Hematopoietic multipotent progenitor cell treated with erythropoietin and hydrocortisone succinate and interleukin-3 and kit ligand, for 6 days (in vitro differentiated cells): ENCODE data around the gene IMMT.
A peak's percentile ranks its signal among the peaks of the same experiment; 100 is the strongest.
"Not testable (repeated sequence)": the region's sequence is repeated elsewhere in the genome, so short reads cannot be mapped to it uniquely, and the experiment has no call there.

Experiments
- DNase-seq: peaks from one replicate; pipeline ENCODE4 v3.0.0-alpha.2; 2015

The IMMT gene

GRCh38 chr2:86195055-86195807 lies at the start of gene IMMT:
IMMT (minus strand) TSS chr2:86195462; CDS start chr2:86195382, 80 bp downstream.
- DNase-seq, result peak; percentile 98

GRCh38 chr2:86244781-86245180 lies 49.5 kb upstream of the IMMT start:
- DNase-seq, result not testable (repeated sequence)

GRCh38 chr2:86243950-86244733 lies 48.9 kb upstream of the IMMT start:
- DNase-seq, result peak; percentile 20

DNA sequence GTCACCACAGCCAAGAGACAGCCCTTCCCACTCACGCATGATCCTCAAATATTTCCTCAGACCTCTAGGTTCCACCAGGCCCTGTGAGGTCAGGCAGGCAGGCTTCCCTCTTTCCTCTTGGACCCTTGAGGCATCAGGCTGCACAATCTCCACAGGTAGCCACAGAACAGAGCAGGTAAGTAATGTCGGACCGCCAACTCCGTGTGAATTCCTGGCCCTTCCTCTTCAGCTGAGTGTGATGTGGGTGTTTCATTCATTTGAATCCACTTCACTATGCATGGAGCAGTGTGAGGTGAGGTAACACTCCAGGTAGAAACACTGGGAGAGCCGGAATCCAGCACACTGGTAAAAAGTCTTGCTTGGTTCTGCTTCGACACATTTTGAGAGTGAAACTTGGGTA lies 48.0 kb upstream of the IMMT start:
- DNase-seq, result no peak

DNA sequence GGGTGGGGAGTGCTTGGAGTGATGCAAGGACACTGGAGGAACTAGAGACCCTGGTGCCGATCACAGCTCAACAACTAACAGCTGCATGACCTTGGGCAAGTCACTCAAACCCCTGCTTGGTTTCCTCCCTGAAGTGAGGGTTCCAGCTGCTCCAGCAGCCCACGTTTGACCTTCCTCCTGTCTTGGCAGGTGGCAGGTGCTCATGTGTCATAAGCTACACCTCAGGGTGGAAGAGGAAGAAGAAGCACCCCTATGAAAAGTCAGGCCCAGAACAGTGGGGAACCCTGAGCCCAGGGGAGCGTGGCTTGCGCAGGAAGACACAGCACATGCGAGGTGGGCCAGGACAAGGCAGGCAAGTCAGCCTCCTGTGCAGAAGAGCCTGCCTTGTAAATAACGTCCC lies 46.3 kb upstream of the IMMT start:
- no peak for DNase-seq

GRCh38 chr2:86240251-86240650 lies 45.0 kb upstream of the IMMT start:
- DNase-seq, result no peak

DNA sequence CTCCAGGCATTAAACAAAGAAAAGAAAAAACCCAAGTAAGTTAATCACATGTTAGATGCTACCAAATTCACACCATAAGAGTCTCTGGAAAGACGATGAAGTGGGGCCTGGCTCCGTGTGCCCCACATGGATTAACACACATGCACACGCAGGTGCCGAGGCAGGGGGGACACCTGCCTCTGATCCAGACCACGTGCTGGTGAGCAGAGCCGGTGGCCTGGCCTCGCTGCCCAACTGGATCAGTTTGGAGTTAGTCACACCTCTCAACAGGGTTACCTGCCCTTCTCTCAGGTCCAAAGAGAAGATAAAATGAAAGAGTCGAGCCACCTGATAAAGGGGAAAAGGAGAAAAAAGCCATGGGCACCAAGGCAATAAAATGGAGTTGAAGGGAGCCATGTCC lies 44.5 kb upstream of the IMMT start:
- DNase-seq, result no peak

DNA sequence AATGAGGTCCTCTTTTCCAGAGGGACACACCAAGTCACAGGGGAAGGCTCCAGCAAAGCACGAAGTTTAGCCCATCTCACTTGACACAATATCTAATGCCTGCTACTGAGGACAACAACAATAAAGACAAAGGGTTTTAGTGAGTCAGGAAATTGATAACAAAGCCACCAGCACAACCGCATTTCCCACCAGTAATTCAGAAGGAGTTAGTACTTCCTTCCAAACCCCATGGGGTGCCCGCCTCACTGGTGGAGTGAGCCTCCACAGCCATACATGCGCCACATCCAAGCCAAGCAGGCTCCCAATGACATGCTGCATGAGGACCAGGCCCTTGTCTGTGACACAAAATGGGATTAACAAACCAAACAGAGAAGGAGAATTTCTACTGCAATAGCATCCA lies 44.1 kb upstream of the IMMT start:
- peak; percentile 35 for DNase-seq

GRCh38 chr2:86238354-86238753 lies 43.1 kb upstream of the IMMT start:
- DNase-seq, result no peak

- no peak for DNase-seq
These were observed 41.9 kb upstream of the IMMT start for GRCh38 chr2:86237172-86237571.

DNA sequence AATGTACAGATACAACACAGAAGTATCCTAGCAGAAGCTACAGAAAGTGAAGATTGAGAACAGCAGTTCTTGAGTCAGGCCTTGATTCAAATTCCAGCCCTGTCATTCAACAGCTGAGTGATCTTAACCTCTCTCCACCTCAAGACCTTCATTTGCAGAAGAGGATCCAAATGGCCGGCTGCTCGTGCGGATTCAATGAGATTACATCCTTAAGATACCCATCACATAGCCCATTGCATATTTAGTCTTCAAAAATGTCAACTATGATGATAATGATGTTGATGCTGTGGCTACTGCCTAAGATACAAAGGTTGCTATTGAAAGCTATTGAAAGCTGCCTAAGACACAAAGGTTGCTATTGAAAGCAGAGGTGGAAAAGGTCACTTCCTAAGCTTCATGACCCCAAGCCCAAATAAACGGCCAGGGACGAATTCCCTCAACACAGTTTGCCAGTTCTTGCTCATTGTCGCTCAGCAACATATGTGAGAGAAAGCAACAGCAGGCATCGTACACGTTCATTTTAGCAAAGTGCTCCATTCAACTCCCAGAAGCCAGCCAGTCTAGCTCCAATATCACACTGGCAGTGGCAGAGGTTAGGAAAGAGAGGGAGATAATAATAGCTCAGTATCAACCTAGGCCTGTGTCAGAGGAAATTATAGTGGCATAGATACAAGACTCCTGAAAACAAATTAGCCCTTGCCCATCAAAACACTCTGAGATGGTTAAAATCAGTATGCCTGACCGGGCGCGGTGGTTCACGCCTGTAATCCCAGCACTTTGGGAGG lies 40.1 kb upstream of the IMMT start:
- no peak for DNase-seq

DNA sequence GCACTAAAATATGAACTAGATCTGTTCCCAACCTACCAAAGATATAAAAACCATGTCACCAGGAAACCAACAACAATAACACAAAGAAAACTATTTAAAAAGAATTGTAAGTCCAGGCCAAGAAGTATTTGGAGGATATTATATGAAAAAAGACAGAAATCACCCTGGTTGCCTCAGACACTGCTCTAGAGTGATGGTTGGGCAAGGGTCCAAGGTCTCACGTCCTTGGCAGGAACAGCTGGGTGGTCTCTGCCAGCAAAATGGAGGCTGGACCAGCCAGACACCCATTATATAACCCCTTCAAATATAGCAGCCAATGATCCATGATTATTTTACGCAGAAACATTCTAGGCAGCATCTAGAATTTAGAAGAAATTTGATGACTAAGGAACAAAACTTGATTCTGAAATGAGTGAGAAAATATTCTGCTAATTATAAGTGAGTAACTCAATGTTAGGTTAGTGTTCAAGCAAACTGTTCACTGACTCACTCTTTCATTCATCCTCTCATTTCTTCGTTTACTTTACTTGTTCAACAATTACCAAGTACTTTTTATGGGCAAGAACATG lies 39.4 kb upstream of the IMMT start:
- DNase-seq, result no peak

- no peak for DNase-seq
These were observed 38.2 kb upstream of the IMMT start for GRCh38 chr2:86233436-86233835.

- DNase-seq, result no peak
These were observed 37.6 kb upstream of the IMMT start for GRCh38 chr2:86232910-86233309.

GRCh38 chr2:86232373-86232784 lies 37.1 kb upstream of the IMMT start:
- DNase-seq, result no peak

DNA sequence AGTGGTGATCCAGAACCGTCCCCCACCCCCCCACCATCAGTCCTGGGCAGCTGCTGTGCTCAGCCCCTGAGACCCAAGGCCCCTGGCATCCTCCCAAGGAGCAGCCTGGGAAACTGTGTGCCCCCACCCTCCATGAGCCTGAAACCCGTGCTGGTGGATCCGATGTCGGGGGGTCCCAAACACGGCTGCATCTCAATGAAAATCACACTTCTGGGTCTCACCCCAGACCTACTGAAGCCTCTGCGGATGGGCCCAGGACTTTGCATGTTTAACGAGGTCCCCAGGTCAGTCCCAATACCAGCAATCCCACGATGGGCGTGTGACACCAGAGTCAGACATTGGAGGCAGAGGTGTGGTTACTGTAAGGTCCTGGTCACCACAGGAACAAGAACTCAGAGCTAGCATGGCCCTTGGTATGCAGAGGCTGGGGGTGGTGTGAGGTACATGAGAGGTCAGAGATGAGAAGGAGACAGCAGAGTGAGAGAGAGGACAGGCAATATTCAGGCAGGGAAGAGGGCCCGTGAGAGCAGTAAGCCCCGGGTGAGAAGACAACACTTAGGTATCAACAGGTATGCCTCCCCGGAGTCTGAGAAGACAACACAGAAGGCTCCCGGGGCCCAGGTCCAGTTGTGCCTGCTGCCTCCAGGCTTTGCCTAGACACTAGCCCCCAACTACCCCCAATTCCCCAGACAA lies 36.6 kb upstream of the IMMT start:
- DNase-seq, result no peak

- DNase-seq, result no peak
These were observed 35.7 kb upstream of the IMMT start for GRCh38 chr2:86230961-86231360.

DNA sequence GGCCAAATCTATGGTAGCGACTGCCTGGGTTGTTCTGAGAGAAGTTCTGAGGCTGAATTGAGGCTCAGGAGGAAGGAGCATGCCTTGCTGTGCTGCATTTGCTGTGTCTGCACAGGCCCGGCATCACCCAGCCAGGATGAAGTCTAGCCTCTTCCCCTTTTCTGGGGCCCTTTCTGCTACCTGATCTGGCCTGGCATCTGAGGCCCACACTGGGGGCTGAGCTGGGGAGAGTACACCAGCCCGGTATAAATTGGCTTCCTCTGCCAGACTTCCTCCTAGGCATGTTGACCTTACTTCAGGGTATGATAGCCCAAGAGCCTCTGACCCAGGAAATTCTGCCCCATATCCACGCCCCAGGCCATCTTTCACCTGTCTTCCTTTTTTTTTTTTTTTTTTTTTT lies 34.0 kb upstream of the IMMT start:
- peak; percentile 26 for DNase-seq

DNA sequence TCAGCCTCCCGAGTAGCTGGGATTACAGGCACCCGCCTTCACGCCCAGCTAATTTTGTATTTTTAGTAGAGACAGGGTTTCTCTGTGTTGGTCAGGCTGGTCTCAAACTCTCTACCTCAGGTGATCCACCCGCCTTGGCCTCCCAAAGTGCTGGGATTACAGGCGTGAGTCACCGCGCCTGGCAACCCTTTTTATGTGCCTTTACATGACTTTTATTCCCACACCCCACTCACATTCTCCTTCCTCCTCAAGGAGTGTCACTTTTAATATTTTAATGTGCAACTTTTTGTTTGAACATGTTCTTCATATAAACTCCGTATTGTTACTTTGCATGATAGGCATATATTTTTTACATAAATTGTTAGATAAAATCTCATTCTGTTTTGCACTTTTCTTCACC lies 33.3 kb upstream of the IMMT start:
- not testable (repeated sequence) for DNase-seq

DNA sequence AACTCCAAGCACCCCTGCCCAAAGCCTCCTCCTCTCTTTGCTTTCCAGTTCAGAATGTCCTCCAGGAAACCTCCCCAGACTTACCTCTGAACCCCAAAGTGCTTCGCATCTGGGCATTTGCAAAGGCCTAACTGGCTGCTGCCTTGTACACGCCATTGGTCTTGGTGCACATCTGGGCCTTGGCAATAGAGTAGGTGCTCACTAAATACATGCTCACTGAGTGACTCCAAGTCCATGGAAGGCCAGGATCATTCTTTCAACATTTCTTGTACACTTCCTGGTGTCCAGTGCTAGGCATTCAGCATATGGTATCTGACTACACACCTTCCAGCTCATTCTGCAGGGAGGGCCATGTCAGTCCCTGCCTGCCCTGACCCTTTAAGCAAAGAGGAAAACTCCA lies 32.4 kb upstream of the IMMT start:
- no peak for DNase-seq

GRCh38 chr2:86226636-86227520 lies 31.6 kb upstream of the IMMT start:
- DNase-seq, result peak; percentile 57

DNA sequence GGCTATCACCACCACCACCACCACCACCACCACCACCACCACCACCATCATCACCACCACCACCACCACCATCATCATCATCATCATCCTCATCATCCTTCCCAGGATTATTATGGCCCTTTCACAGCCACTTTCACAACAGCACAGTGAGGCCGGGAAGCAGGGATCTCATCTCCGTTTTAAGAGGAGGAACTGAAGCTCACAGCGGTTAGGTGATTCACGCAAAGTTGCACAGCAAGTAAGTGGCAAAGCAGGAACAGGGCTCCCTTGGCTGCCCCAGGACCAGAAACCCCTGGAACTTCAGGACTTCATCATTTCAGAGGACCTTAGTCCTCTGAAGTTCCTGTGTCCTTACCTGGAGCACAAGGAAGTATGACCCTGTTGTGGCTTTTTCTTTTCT lies 30.8 kb upstream of the IMMT start:
- no peak for DNase-seq
